A549 (cell line): ENCODE results near the gene CLDN11. TPM values are rescaled to one million over a fixed set of nuclear protein-coding genes. Genes with fewer than 3 reads are reported as not detected.
A peak's percentile ranks its signal among the peaks of the same experiment; 100 is the strongest.

Source experiments
- ATAC-seq, 2 experiments: fragments of 200-7000 bp in 1 of 2; fragments of >200 bp in 1 of 2; cut with Nextera tagmentation in 1 of 2; cut with Tn5 transposase in 1 of 2; 3 replicates each; pipeline versions ENCODE4 v1.8.0 to v1.9.1; 2018 to 2020; ENCODE audit warnings: mild to moderate bottlenecking in 1 of 2, moderate library complexity in 1 of 2
- CTCF ChIA-PET: fragments of 300-600 bp; sonication (Branson Sonifier 250); formaldehyde crosslinking; extraction: SDS; loops from one replicate; lab custom pipeline; 2021; ENCODE audit warnings: antibody characterized with exemption, inconsistent platforms; lab: Yijun Ruan, JAX
- POLR2A ChIA-PET: fragments of 350-600 bp; formaldehyde crosslinking; extraction: SDS; loops from one replicate; lab custom pipeline; 2021; ENCODE audit warnings: antibody characterized with exemption, inconsistent platforms; lab: Yijun Ruan, JAX
- DNase-seq, 2 experiments: peaks; one replicate each; pipeline versions ENCODE4 v3.0.0 to v3.0.0-alpha.2; 2011 to 2016; ENCODE audit warnings: low read depth in 1 of 2, low spot score in 1 of 2
- FAIRE-seq: peaks from 2 replicates; lab custom pipeline; 2011; peaks lifted over from hg19 to GRCh38; lab: Jason Lieb, UNC
- H3K27ac ChIP-seq, 2 experiments: fragments of >200 bp; sonication (Bioruptor Twin); formaldehyde crosslinking; 3 replicates each; pipeline ENCODE4 v1.5.1; 2016 to 2017
- H3K4me1 ChIP-seq: fragments of >200 bp; sonication (Bioruptor Twin); formaldehyde crosslinking; 3 replicates; pipeline ENCODE4 v1.6.1; 2016
- H3K4me2 ChIP-seq: fragments of >200 bp; sonication (Bioruptor Twin); formaldehyde crosslinking; 3 replicates; pipeline ENCODE4 v1.6.1; 2016
- H3K4me3 ChIP-seq: fragments of >200 bp; sonication (Bioruptor Twin); formaldehyde crosslinking; 3 replicates; pipeline ENCODE4 v1.5.1; 2016
- H3K9me3 ChIP-seq: fragments of >200 bp; sonication (Bioruptor Twin); formaldehyde crosslinking; 3 replicates; pipeline ENCODE4 v1.6.1; 2016
- BHLHE40 ChIP-seq: IDR thresholded peaks from 2 replicates; pipeline ENCODE4 v1.6.1; 2012; ENCODE audit warnings: low read depth, low read length, inconsistent platforms
- CHD4 ChIP-seq: fragments of 200-600 bp; sonication (generic); IDR thresholded peaks from 2 replicates; pipeline ENCODE4 v1.6.1; 2016; ENCODE audit warnings: antibody characterized with exemption, mild to moderate bottlenecking, borderline replicate concordance
- EHF ChIP-seq: fragments of 250-450 bp; sonication (Bioruptor Pico); IDR thresholded peaks from 2 replicates; pipeline ENCODE4 v1.5.0; 2020; ENCODE audit warnings: mild to moderate bottlenecking
- EHMT2 ChIP-seq: fragments of 200-600 bp; sonication (generic); IDR thresholded peaks from 2 replicates; pipeline ENCODE4 v1.6.1; 2016; ENCODE audit warnings: antibody characterized with exemption, low read depth, mild to moderate bottlenecking, moderate library complexity
- EP300 ChIP-seq, 2 experiments: fragments of >200 bp; sonication (Bioruptor Twin); formaldehyde crosslinking; IDR thresholded peaks; 2 replicates in 1 of 2; 3 replicates in 1 of 2; pipeline ENCODE4 v1.6.1; 2016 to 2017
- HEYL ChIP-seq: fragments of 250-450 bp; sonication (Bioruptor Pico); IDR thresholded peaks from 2 replicates; pipeline ENCODE4 v1.8.0; 2021; ENCODE audit warnings: mild to moderate bottlenecking, moderate library complexity
- HOXA7 ChIP-seq: fragments of 250-450 bp; sonication (Bioruptor Pico); IDR thresholded peaks from 2 replicates; pipeline ENCODE4 v1.5.0; 2020; ENCODE audit warnings: mild to moderate bottlenecking, moderate library complexity
- HOXB13 ChIP-seq: fragments of 250-450 bp; sonication (Bioruptor Pico); IDR thresholded peaks from 2 replicates; pipeline ENCODE4 v1.5.0; 2020; ENCODE audit warnings: low read depth, mild to moderate bottlenecking, moderate library complexity
- HOXB5 ChIP-seq: fragments of 250-450 bp; sonication (Bioruptor Pico); IDR thresholded peaks from 2 replicates; pipeline ENCODE4 v1.5.0; 2020; ENCODE audit warnings: mild to moderate bottlenecking, moderate library complexity
- KDM5A ChIP-seq: fragments of 200-600 bp; sonication (generic); IDR thresholded peaks from 2 replicates; pipeline ENCODE4 v1.6.1; 2016; ENCODE audit warnings: antibody characterized with exemption, mild to moderate bottlenecking
- MAX ChIP-seq: IDR thresholded peaks from 2 replicates; pipeline ENCODE4 v1.6.1; 2012
- NFE2L2 ChIP-seq: fragments of 150-350 bp; conservative IDR thresholded peaks from 2 replicates; pipeline ENCODE4 v1.6.1; 2014; ENCODE audit warnings: low read length
- POLR2A ChIP-seq: IDR thresholded peaks from 2 replicates; pipeline ENCODE4 v1.6.1; 2012; ENCODE audit warnings: mild to moderate bottlenecking, low read length
- POLR2AphosphoS2 ChIP-seq: conservative IDR thresholded peaks from 2 replicates; pipeline ENCODE4 v1.6.1; 2012; ENCODE audit warnings: low read length, improper control_type of control experiment, inconsistent platforms
- RARB ChIP-seq: fragments of 250-450 bp; sonication (Bioruptor Pico); IDR thresholded peaks from 2 replicates; pipeline ENCODE4 v1.8.0; 2021; ENCODE audit warnings: mild to moderate bottlenecking, moderate library complexity
- RCOR1 ChIP-seq: fragments of 150-350 bp; IDR thresholded peaks from 2 replicates; pipeline ENCODE4 v1.6.1; 2014; ENCODE audit warnings: antibody characterized with exemption, low read length, low read depth
- REST ChIP-seq: fragments of 200-600 bp; sonication (generic); IDR thresholded peaks from 2 replicates; pipeline ENCODE4 v1.6.1; 2016; ENCODE audit warnings: antibody characterized with exemption, mild to moderate bottlenecking, moderate library complexity
- RNF2 ChIP-seq: fragments of 200-600 bp; sonication (generic); IDR thresholded peaks from 2 replicates; pipeline ENCODE4 v1.6.1; 2016; ENCODE audit warnings: low read depth, mild to moderate bottlenecking, antibody characterized with exemption, moderate library complexity, borderline replicate concordance
- USF2 ChIP-seq: fragments of 450-650 bp; IDR thresholded peaks from 2 replicates; pipeline ENCODE4 v1.6.1; 2014; ENCODE audit warnings: antibody characterized with exemption
- ZNF302 ChIP-seq: fragments of 250-450 bp; sonication (Bioruptor Pico); IDR thresholded peaks from 2 replicates; pipeline ENCODE4 v1.9.0; 2021; ENCODE audit warnings: inconsistent platforms, mild to moderate bottlenecking, moderate library complexity
- ZSCAN20 ChIP-seq: fragments of 250-450 bp; sonication (Bioruptor Pico); IDR thresholded peaks from 2 replicates; pipeline ENCODE4 v1.8.0; 2022; ENCODE audit warnings: mild to moderate bottlenecking, moderate library complexity
- WGBS: methylation state at CpG from one replicate; pipeline ENCODE4 v1.1.6; 2017; ENCODE audit errors: missing lambda C conversion rate; 5-methylcytosine and 5-hydroxymethylcytosine counted together
- polyA plus RNA-seq, 4 experiments: library from polyadenylated mRNA; depleted of rRNA in 3 of 4; stranded (reverse); fragments of >200 nt; fragmentation: RNase III in 1 of 4; extraction: RNeasy Plus Mini Kit Qiagen cat#74134 plus additional on column Dnase treatment in 1 of 4; gene quantifications; 2 replicates in 3 of 4; 3 replicates in 1 of 4; pipeline ENCODE4 v1.2.3, GENCODE V29; 2011 to 2017
- TF ChIP-seq, protein P1 (sequence below): fragments of 250-450 bp; sonication (Bioruptor Pico); IDR thresholded peaks from 2 replicates; pipeline ENCODE4 v1.5.0; 2020; ENCODE audit warnings: low read depth, mild to moderate bottlenecking, moderate library complexity
- TF ChIP-seq, protein P2 (sequence below): IDR thresholded peaks from 2 replicates; pipeline ENCODE4 v1.6.1; 2012; ENCODE audit warnings: low read depth, borderline replicate concordance

CLDN11 gene
- polyA plus RNA-seq, 2 of the 4 experiments (the other 2 are of a cell fraction): 0.44 to 0.56 TPM

GRCh38 chr3:170440344-170440743, 21.7 kb downstream of the CLDN11 start:
- Histone ChIP-seq H3K4me2 (no peak overlapping the region), H3K9me3 (no peaks in the 10 kb centered on the region), H3K4me3 (no peak overlapping the region), H3K27ac (no peak overlapping the region), H3K4me1 (peaks cover 6% of the 10 kb centered on the region; the same call in 1 of the 3 replicates)
- FAIRE-seq: no peak
- POLR2A ChIA-PET: no interaction called here
- TF ChIP-seq HOXB13 (no peak), NFE2L2 (no peak), BHLHE40 (no peak), RARB (CRISPR knock-in tag) (no peak), RCOR1 (no peak), HOXB5 (CRISPR knock-in tag) (no peak), ZSCAN20 (CRISPR knock-in tag) (no peak), POLR2AphosphoS2 (no peak), HEYL (CRISPR knock-in tag) (no peak)
- TF ChIP-seq, protein P1, sequence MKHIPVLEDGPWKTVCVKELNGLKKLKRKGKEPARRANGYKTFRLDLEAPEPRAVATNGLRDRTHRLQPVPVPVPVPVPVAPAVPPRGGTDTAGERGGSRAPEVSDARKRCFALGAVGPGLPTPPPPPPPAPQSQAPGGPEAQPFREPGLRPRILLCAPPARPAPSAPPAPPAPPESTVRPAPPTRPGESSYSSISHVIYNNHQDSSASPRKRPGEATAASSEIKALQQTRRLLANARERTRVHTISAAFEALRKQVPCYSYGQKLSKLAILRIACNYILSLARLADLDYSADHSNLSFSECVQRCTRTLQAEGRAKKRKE: no peak
- TF ChIP-seq, protein P2, sequence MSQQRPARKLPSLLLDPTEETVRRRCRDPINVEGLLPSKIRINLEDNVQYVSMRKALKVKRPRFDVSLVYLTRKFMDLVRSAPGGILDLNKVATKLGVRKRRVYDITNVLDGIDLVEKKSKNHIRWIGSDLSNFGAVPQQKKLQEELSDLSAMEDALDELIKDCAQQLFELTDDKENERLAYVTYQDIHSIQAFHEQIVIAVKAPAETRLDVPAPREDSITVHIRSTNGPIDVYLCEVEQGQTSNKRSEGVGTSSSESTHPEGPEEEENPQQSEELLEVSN: no peak
- no peak for DNase-seq
- 58% methylated on average over 2 of the region's 2 CpGs for WGBS
- CTCF ChIA-PET: interaction anchor here (0.8 to 1.0 kb wide), 4 partner anchors 8 to 372 kb away, joined by 3 to 4 read pairs (median 3); no protein-coding TSS in a partner anchor
- 0 out of 6 replicates have a peak, but pooled peaks of 1 of the 2 experiments have one; percentile 29 for ATAC-seq

- ATAC-seq: no peak
- TF ChIP-seq EP300 (IDR thresholded peaks at IDR 0.05) (no peak), RNF2 (no peak), CHD4 (no peak), REST (no peak), BHLHE40 (no peak), POLR2A (no peak), EHF (no peak), EHMT2 (no peak), KDM5A (no peak), ZSCAN20 (CRISPR knock-in tag) (no peak), HOXA7 (CRISPR knock-in tag) (no peak), USF2 (no peak), ZNF302 (no peak), MAX (no peak)
- TF ChIP-seq, all 56 proteins: peak for 0
- POLR2A ChIA-PET: no interaction called here
Measured at GRCh38 chr3:170441412-170441811, 22.7 kb downstream of the CLDN11 start.

More at GRCh38 chr3:170441412-170441811, 22.7 kb downstream of the CLDN11 start:
- Histone ChIP-seq H3K9me3 (no peaks in the 10 kb centered on the region), H3K27ac (no peak overlapping the region), H3K4me1 (peaks cover 6% of the 10 kb centered on the region; the same call in 1 of the 3 replicates), H3K4me2 (no peak overlapping the region), H3K4me3 (no peak overlapping the region)
- DNase-seq (no peak), FAIRE-seq (no peak)
- CTCF ChIA-PET: interaction anchor here (0.9 kb wide), 1 partner anchor 35 kb away, joined by 3 read pairs; no protein-coding TSS in a partner anchor
- WGBS: 78% methylated on average over 4 of the region's 4 CpGs
